ENCODE data around the gene PGAM1.
A peak's percentile ranks its signal among the peaks of the same experiment; 100 is the strongest.
"Not testable (repeated sequence)": the region's sequence is repeated elsewhere in the genome, so short reads cannot be mapped to it uniquely, and the experiment has no call there.

Gene PGAM1

DNA sequence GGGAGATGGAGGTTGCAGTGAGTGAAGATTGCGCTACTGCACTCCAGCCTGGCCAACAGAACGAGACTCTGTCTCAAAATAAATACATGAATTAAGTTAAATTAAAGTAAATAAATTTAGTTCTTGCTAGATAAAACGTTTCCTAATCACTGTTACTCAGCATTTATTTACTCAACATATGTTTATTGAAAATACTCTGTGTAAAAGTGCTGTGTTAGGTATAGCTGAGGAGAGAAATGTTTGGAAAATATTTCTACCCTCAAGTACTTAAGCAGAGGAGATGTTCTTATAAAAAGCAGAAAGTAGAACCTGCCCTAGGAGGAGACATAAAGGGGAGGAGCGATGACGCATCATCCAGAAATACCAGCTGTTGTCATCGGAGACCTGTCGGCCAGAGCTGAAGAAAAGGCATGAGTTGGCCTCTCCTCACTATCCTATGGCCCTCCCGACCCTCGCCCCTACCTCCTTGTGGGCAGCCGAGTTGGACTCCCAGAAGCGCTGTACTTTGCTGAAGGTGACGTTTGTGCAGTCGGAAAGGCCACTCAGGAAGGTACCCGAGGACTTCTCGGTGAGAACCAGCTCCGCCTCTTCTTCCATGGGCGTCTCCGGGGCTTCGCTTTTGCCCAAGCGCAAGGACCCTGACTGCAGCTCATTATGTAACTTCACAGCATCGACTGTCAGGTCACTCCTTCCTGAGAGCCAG, 26.0 kb upstream of the PGAM1 start:
- Histone ChIP-seq H3K27me3 (ENCODE audit: insufficient read depth, low read length) (no peaks in the 10 kb centered on the region), H3K4me3 (ENCODE audit: low read length) (peak overlapping the region; percentile 77), H2AFZ (ENCODE audit: low read depth, low read length) (peak overlapping the region; percentile 74), H3K36me3 (ENCODE audit: insufficient read depth, low read length) (peaks cover 14% of the 10 kb centered on the region), H3K9me3 (ENCODE audit: low read length) (no peaks in the 10 kb centered on the region), H3K4me1 (ENCODE audit: insufficient read depth, low read length) (peaks cover 8% of the 10 kb centered on the region)

DNA sequence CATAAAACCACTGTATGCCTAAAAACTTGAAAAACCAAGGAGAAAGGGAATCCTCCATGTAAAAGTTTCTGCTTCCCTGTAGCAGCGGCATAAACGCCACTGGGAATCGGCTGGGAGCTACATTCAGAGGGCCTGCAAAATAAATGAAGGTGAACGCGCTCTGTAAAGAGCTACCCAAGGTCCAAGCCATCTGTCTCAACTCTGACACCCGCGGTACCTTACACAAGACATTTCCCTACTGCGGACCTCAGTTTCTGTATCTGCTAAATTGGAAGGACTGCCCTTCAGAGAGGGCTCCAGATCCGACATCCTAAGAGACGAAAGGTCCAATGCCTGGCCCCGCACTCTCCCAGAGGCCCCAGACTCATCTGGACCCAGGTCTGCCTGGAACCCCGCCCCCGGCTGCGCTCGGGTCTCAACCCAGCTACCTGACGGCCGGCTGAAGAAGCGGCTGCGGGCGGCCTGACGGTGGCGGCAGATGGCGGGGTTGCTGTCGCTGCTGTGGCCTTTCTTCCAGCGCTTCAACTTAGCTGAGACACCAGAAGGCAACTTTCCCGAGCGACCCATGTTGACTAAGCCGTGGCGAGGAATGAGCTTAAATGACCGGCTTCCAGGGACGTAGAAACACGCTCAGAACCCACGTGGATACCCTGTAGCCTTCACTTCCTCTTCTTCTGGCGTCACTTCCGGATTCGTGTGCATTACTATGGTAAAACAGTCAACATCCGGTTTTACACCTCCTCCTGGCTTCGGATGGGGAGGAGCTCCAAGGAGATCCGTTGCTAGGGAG, 25.1 kb upstream of the PGAM1 start, which contains the start of gene RRP12:
RRP12 (minus strand) TSS at position 676 of the 790 bp plus-strand sequence; CDS start at position 567, 109 bp downstream.
- Histone ChIP-seq H3K36me3 (ENCODE audit: insufficient read depth, low read length) (peaks cover 11% of the 10 kb centered on the region), H3K27me3 (ENCODE audit: insufficient read depth, low read length) (no peaks in the 10 kb centered on the region), H3K4me3 (ENCODE audit: low read length) (peak within 1 kb of the TSS; percentile 77), H3K4me1 (ENCODE audit: insufficient read depth, low read length) (peaks cover 8% of the 10 kb centered on the region), H3K9me3 (ENCODE audit: low read length) (no peaks in the 10 kb centered on the region), H2AFZ (ENCODE audit: low read depth, low read length) (peak within 1 kb of the TSS; percentile 74)

DNA sequence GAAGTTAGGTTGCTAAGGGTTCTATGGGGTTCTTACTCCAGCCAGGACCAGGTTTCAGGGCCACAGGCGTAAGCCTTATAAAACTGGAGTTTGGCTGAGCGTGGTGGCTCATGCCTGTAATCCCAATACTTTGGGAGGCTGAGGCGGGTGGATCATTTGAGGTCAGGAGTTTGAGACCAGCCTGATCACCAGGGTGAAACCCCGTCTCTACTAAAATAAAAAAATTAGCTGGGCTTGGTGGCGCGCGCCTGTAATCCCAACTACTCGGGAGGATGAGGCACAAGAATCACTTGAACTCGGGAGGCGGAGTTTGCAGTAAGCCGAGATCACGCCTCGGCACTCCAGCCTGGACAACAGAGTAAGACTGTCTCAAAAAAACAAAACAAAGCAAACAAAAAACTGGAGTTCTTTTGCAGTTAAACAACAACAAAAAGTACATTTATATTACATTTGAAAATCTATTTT, 24.5 kb upstream of the PGAM1 start:
- no peaks in the 10 kb centered on the region for H3K9me3 ChIP-seq (ENCODE audit: low read length)
- H3K4me1 ChIP-seq (ENCODE audit: insufficient read depth, low read length): peaks cover 8% of the 10 kb centered on the region
- peaks cover 5% of the 10 kb centered on the region for H3K36me3 ChIP-seq (ENCODE audit: insufficient read depth, low read length)
- no peaks in the 10 kb centered on the region for H3K27me3 ChIP-seq (ENCODE audit: insufficient read depth, low read length)
- peak overlapping the region; percentile 77 for H3K4me3 ChIP-seq (ENCODE audit: low read length)
- H2AFZ ChIP-seq (ENCODE audit: low read depth, low read length): peak overlapping the region; percentile 74

DNA sequence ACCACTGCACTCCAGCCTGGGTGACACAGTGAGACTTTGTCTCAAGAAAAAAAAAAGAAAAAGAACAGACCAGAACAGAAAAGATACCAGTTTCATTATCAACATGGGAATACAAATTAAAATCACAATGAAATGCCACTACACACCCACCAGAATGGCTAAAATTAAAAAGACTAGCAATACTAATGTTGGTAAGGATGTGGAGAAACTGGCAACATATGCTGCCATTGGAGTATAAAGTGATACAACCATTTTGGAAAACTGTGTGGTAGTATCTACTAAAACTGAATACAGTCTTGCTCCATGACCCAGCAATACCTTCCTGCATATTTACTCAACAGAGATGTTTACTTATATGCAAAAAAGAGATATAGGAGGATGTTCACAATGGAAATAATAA, 21.9 kb upstream of the PGAM1 start:
- no peak overlapping the region for H3K4me3 ChIP-seq (ENCODE audit: low read length)
- no peaks in the 10 kb centered on the region for H3K36me3 ChIP-seq (ENCODE audit: insufficient read depth, low read length)
- H3K27me3 ChIP-seq (ENCODE audit: insufficient read depth, low read length): no peaks in the 10 kb centered on the region
- no peak overlapping the region for H2AFZ ChIP-seq (ENCODE audit: low read depth, low read length)
- H3K9me3 ChIP-seq (ENCODE audit: low read length): no peaks in the 10 kb centered on the region
- H3K4me1 ChIP-seq (ENCODE audit: insufficient read depth, low read length): peaks cover 8% of the 10 kb centered on the region

DNA sequence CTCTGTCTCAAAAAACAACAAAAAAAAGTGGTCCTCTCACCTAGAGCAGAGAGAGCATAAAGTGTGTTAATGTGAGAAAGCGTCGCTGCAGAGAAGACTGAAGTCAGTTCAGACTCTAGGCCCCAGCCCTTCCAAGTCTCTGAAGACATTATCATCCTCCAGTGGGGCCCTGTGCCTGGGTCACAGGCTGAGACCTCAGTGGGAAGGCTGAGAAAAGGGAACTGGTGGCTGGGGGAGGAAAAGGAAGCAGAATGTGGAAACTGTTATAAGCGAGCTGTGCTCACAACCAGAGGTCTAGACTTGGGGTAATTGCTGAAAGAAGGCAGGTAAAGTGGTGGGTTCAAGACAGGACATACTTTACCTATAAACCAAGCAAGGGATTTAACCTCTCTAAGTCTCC, 19.9 kb upstream of the PGAM1 start:
- H3K36me3 ChIP-seq (ENCODE audit: insufficient read depth, low read length): no peaks in the 10 kb centered on the region
- no peak overlapping the region for H2AFZ ChIP-seq (ENCODE audit: low read depth, low read length)
- H3K4me1 ChIP-seq (ENCODE audit: insufficient read depth, low read length): no peaks in the 10 kb centered on the region
- no peaks in the 10 kb centered on the region for H3K27me3 ChIP-seq (ENCODE audit: insufficient read depth, low read length)
- no peak overlapping the region for H3K4me3 ChIP-seq (ENCODE audit: low read length)
- no peaks in the 10 kb centered on the region for H3K9me3 ChIP-seq (ENCODE audit: low read length)

DNA sequence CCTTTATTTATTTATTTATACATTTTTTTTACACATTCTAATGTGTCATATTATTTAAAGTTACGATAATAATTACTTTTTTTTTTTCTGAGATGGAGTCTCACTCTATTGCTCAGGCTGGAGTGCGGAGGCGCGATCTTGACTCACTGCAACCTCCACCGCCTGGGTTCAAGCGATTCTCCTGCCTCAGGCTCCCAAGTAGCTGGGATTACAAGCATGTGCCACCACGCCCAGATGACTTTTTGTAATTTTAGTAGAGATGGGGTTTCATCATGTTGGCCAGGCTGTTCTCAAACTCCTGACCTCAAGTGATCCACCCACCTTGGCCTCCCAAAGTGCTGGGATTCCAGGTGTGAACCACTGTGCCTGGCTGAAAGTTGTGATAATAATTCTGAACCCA, 19.5 kb upstream of the PGAM1 start:
- H3K4me1 ChIP-seq (ENCODE audit: insufficient read depth, low read length); H3K4me3 ChIP-seq (ENCODE audit: low read length); H3K27me3 ChIP-seq (ENCODE audit: insufficient read depth, low read length); H2AFZ ChIP-seq (ENCODE audit: low read depth, low read length); H3K9me3 ChIP-seq (ENCODE audit: low read length); H3K36me3 ChIP-seq (ENCODE audit: insufficient read depth, low read length): not testable (repeated sequence)

DNA sequence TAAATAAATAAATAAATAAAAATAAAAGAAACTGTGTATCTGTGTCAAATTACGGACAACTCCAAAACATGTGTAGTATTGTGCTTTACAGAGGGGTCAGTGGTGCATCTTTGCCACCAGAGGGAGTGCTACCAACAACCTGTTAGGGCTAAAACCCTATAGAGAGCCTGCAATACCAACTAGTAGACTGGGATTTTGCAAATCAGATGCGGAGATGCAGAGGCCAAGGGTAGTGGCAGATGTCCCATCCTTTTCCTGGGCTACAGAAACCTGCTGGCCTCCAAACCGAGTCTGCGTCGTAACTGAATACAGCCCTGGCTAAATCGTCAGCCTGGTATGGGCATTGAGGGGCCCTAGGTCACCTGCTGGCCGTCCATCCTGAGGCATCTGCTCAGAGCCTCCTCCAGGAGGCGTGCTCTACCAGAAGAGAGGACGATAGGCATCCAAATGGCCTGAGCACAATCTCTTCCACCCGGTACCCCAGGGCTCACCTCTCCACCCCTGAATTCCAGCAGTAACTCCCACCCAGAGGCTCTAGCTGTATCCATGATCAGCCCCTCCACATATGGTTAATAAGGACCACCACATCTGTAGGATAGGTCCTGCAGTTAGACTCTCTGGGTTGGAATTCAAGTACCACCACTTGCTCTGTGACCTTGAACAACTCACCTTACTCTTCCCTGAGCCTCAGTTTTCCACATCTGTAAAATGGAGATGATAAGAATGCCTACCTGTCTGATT, 18.6 kb upstream of the PGAM1 start:
- Histone ChIP-seq H3K4me1 (ENCODE audit: insufficient read depth, low read length) (no peaks in the 10 kb centered on the region), H2AFZ (ENCODE audit: low read depth, low read length) (no peak overlapping the region), H3K36me3 (ENCODE audit: insufficient read depth, low read length) (no peaks in the 10 kb centered on the region), H3K4me3 (ENCODE audit: low read length) (peak overlapping the region; percentile 22), H3K27me3 (ENCODE audit: insufficient read depth, low read length) (no peaks in the 10 kb centered on the region), H3K9me3 (ENCODE audit: low read length) (no peaks in the 10 kb centered on the region)

DNA sequence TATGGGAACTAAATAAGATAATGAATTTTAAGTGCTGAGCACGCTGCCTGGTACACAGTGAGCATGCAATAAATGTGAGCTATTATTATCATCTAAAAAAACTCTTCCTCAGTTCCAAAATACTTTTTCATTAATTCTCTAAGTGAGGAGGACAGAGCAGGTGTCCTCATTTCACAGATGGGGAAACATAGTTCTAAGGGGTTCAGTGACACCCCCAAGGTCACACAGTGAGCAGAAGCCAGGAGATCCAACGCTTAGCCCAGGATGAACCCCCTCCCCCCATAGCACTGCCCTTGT, 18.1 kb upstream of the PGAM1 start:
- Histone ChIP-seq H3K27me3 (ENCODE audit: insufficient read depth, low read length) (no peaks in the 10 kb centered on the region), H3K9me3 (ENCODE audit: low read length) (no peaks in the 10 kb centered on the region), H3K4me3 (ENCODE audit: low read length) (no peak overlapping the region), H3K36me3 (ENCODE audit: insufficient read depth, low read length) (no peaks in the 10 kb centered on the region), H2AFZ (ENCODE audit: low read depth, low read length) (no peak overlapping the region), H3K4me1 (ENCODE audit: insufficient read depth, low read length) (no peaks in the 10 kb centered on the region)

DNA sequence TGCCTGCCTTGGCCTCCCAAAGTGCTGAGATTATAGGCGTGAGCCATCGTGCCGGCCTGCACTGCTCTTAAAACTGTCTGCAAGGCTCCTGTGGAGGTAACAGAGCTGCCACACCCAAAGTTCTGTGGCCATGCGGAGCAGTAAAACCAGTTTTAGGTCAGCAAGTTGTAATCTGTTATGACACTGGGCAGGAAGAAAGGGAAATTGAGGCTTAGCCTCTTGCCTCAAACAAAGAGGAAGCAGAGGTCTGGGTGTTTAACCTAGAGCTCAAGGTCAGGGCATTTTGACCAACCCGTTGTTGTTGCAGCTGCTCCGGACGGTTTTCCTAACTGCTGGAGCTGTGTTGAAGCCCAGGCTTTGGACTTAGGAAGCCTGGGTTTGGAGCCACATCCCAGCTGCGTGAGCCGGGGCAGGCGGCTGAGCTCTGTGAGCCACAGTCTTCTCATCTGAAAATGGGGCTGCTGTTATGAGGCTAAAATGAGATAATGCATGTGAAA, 17.4 kb upstream of the PGAM1 start:
- Histone ChIP-seq H3K27me3 (ENCODE audit: insufficient read depth, low read length) (no peaks in the 10 kb centered on the region), H3K4me3 (ENCODE audit: low read length) (no peak overlapping the region), H2AFZ (ENCODE audit: low read depth, low read length) (no peak overlapping the region), H3K36me3 (ENCODE audit: insufficient read depth, low read length) (no peaks in the 10 kb centered on the region), H3K9me3 (ENCODE audit: low read length) (no peaks in the 10 kb centered on the region), H3K4me1 (ENCODE audit: insufficient read depth, low read length) (peaks cover under 1% of the 10 kb centered on the region)

DNA sequence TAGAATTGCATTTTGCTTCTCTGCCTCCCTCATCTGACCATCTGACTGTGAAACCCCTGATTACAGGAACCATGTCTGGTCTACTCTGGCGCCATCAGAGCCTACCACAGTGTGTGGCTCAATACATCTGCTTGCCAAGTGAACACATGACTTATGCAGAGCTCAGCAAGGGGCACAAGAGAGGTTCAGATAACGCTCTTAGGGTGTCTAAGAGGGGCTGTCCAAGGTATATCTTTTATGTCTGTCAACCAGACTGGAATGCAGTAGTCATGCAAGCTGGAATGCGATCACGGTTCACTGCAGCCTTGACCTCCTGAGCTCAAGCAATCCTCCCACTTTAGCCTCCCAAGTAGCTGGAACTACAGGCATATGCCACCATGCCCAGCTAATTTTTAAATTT, 14.6 kb upstream of the PGAM1 start:
- H2AFZ ChIP-seq (ENCODE audit: low read depth, low read length): no peak overlapping the region
- H3K9me3 ChIP-seq (ENCODE audit: low read length): no peaks in the 10 kb centered on the region
- H3K36me3 ChIP-seq (ENCODE audit: insufficient read depth, low read length): no peaks in the 10 kb centered on the region
- H3K4me3 ChIP-seq (ENCODE audit: low read length): no peak overlapping the region
- peaks cover 8% of the 10 kb centered on the region for H3K4me1 ChIP-seq (ENCODE audit: insufficient read depth, low read length)
- H3K27me3 ChIP-seq (ENCODE audit: insufficient read depth, low read length): no peaks in the 10 kb centered on the region

DNA sequence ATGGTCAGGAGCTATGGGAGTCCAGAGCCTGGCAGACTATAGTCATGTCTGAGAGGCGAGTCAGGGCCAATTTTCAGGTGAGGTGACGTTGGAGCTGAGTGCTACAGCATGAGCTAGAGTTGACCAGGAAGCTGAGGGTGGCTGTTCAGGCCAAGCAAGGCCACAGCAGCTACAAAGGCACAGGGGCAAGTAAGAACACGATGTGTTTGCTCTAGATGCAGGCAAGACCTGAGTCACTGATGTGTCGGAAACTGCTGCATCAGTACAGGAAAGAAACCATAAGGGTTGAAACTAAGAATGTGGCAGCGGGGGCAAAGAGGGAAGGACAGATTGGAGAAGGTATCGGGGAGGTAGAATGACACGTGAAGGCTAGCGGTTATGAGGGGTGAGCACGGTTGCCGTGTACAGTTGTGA, 13.1 kb upstream of the PGAM1 start:
- Histone ChIP-seq H3K27me3 (ENCODE audit: insufficient read depth, low read length) (no peaks in the 10 kb centered on the region), H3K36me3 (ENCODE audit: insufficient read depth, low read length) (no peaks in the 10 kb centered on the region), H2AFZ (ENCODE audit: low read depth, low read length) (no peak overlapping the region), H3K4me3 (ENCODE audit: low read length) (no peak overlapping the region), H3K4me1 (ENCODE audit: insufficient read depth, low read length) (peaks cover 8% of the 10 kb centered on the region), H3K9me3 (ENCODE audit: low read length) (no peaks in the 10 kb centered on the region)

DNA sequence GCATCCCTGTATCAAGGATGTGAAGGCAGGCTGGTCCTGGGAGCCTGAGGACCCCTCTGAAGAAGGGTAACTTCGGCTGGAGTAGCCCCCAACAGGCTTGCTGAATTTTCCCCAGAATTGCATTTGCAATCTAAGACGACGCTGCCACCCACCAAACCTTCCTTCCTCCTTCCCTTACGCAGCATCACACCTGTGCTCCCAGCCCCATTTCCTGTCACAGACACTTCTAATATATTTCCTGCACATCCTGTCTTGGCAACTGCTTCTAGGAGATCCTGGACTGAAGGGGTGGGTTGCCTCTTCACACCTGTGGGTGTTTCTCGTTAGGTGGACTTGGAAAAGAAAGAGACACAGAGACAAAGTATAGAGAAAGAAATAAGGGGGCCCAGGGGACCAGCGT, 9.4 kb upstream of the PGAM1 start:
- Histone ChIP-seq H3K36me3 (ENCODE audit: insufficient read depth, low read length) (no peaks in the 10 kb centered on the region), H2AFZ (ENCODE audit: low read depth, low read length) (no peak overlapping the region), H3K9me3 (ENCODE audit: low read length) (no peaks in the 10 kb centered on the region), H3K4me1 (ENCODE audit: insufficient read depth, low read length) (peaks cover 8% of the 10 kb centered on the region), H3K27me3 (ENCODE audit: insufficient read depth, low read length) (no peaks in the 10 kb centered on the region), H3K4me3 (ENCODE audit: low read length) (no peak overlapping the region)

DNA sequence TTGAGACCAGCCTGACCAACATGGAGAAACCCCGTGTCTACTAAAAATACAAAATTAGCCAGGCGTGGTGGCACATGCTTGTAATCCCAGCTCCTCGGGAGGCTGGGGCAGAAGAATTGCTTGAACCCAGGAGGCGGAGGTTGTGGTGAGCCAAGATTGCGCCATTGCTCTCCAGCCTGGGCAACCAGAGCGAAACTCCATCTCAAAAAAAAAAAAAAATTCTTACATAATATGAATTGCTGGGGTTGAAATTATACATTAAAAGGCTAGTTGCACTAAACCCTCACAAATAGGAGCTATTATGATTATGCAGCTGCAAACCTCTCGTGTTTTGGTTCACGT, 2.3 kb upstream of the PGAM1 start:
- not testable (repeated sequence) for H3K4me3 ChIP-seq (ENCODE audit: low read length); H2AFZ ChIP-seq (ENCODE audit: low read depth, low read length); H3K9me3 ChIP-seq (ENCODE audit: low read length); H3K27me3 ChIP-seq (ENCODE audit: insufficient read depth, low read length); H3K36me3 ChIP-seq (ENCODE audit: insufficient read depth, low read length)
- H3K4me1 ChIP-seq (ENCODE audit: insufficient read depth, low read length): peaks cover 23% of the 10 kb centered on the region
